Measurements from ENCODE around the gene C1orf50.

Gene C1orf50

DNA sequence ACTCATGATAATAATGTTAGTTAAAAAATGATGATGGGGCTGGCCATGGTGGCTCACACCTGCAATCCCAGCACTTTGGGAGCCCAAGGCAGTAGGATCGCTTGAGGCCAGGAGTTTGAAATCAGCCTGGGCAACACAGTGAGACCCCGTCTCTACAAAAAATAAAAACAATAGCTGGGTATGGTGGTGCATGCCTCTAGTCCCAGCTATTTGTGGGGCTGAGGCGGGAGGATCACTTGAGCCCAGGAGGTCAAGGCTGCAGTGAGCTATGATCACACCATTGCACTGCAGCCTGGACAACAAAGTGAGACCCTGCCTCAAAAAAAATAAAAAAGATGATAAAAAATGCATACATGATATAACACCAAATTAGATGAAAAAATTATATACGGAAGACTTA lies 5.5 kb upstream of the C1orf50 start:
- TF ChIP-seq ARNTL (CRISPR knock-in tag; IDR thresholded peaks at IDR 0.05; ENCODE audit: borderline replicate concordance, low read depth) (no peak), ZNF8 (CRISPR knock-in tag; IDR thresholded peaks at IDR 0.05) (no peak), BACH2 (CRISPR knock-in tag; IDR thresholded peaks at IDR 0.05; ENCODE audit: borderline replicate concordance) (no peak), CSDC2 (CRISPR knock-in tag; IDR thresholded peaks at IDR 0.05) (no peak), TCF4 (CRISPR knock-in tag; IDR thresholded peaks at IDR 0.05; ENCODE audit: borderline replicate concordance) (no peak), OSR1 (CRISPR knock-in tag; IDR thresholded peaks at IDR 0.05) (no peak), ESRRG (CRISPR knock-in tag; IDR thresholded peaks at IDR 0.05) (no peak), TOX (CRISPR knock-in tag; IDR thresholded peaks at IDR 0.05; ENCODE audit: borderline replicate concordance) (no peak), PPARA (CRISPR knock-in tag; IDR thresholded peaks at IDR 0.05; ENCODE audit: borderline replicate concordance) (no peak), ZFP3 (CRISPR knock-in tag; IDR thresholded peaks at IDR 0.05) (no peak), ZNF70 (CRISPR knock-in tag; IDR thresholded peaks at IDR 0.05) (no peak)
- TF ChIP-seq, protein P1, sequence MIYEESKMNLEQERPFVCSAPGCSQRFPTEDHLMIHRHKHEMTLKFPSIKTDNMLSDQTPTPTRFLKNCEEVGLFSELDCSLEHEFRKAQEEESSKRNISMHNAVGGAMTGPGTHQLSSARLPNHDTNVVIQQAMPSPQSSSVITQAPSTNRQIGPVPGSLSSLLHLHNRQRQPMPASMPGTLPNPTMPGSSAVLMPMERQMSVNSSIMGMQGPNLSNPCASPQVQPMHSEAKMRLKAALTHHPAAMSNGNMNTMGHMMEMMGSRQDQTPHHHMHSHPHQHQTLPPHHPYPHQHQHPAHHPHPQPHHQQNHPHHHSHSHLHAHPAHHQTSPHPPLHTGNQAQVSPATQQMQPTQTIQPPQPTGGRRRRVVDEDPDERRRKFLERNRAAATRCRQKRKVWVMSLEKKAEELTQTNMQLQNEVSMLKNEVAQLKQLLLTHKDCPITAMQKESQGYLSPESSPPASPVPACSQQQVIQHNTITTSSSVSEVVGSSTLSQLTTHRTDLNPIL (CRISPR knock-in tag; IDR thresholded peaks at IDR 0.05; ENCODE audit: low read depth): no peak
- TF ChIP-seq, protein P2, sequence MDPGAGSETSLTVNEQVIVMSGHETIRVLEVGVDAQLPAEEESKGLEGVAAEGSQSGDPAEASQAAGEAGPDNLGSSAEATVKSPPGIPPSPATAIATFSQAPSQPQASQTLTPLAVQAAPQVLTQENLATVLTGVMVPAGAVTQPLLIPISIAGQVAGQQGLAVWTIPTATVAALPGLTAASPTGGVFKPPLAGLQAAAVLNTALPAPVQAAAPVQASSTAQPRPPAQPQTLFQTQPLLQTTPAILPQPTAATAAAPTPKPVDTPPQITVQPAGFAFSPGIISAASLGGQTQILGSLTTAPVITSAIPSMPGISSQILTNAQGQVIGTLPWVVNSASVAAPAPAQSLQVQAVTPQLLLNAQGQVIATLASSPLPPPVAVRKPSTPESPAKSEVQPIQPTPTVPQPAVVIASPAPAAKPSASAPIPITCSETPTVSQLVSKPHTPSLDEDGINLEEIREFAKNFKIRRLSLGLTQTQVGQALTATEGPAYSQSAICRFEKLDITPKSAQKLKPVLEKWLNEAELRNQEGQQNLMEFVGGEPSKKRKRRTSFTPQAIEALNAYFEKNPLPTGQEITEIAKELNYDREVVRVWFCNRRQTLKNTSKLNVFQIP (CRISPR knock-in tag; IDR thresholded peaks at IDR 0.05; ENCODE audit: borderline replicate concordance, low read depth): no peak
- no peak for ATAC-seq

DNA sequence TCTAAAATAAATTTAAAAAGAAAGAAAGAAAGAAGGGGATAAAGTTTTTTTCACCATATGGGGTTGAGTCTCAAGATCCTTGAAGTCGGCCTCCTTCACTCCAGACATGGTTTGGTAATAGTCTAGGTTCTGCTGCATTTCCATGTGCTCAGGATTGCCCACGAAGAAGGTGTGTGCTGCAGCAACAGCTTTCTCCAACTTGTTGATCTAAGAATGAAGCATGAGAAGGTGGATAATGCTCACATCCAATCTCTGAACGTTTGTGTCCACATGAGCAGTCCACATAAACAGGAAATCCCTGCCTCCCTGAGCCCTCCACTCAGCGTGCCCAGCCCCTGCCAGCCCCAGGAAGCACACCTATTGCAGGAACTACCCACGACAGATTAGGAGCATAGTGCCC lies 4.8 kb upstream of the C1orf50 start:
- no peak for ATAC-seq
- TF ChIP-seq OSR1 (CRISPR knock-in tag; IDR thresholded peaks at IDR 0.05) (no peak), RARB (CRISPR knock-in tag; IDR thresholded peaks at IDR 0.05) (no peak), ARNTL (CRISPR knock-in tag; IDR thresholded peaks at IDR 0.05; ENCODE audit: borderline replicate concordance, low read depth) (no peak), CSDC2 (CRISPR knock-in tag; IDR thresholded peaks at IDR 0.05) (no peak), TCF4 (CRISPR knock-in tag; IDR thresholded peaks at IDR 0.05; ENCODE audit: borderline replicate concordance) (no peak), ESRRG (CRISPR knock-in tag; IDR thresholded peaks at IDR 0.05) (no peak), ZC3H10 (CRISPR knock-in tag; IDR thresholded peaks at IDR 0.05) (no peak), BACH2 (CRISPR knock-in tag; IDR thresholded peaks at IDR 0.05; ENCODE audit: borderline replicate concordance) (no peak), ZNF8 (CRISPR knock-in tag; IDR thresholded peaks at IDR 0.05) (no peak), GLIS3 (CRISPR knock-in tag; IDR thresholded peaks at IDR 0.05) (no peak), ZFP3 (CRISPR knock-in tag; IDR thresholded peaks at IDR 0.05) (no peak), ZFP30 (CRISPR knock-in tag; IDR thresholded peaks at IDR 0.05) (no peak), ISL1 (CRISPR knock-in tag; IDR thresholded peaks at IDR 0.05) (no peak)
- TF ChIP-seq, protein P3, sequence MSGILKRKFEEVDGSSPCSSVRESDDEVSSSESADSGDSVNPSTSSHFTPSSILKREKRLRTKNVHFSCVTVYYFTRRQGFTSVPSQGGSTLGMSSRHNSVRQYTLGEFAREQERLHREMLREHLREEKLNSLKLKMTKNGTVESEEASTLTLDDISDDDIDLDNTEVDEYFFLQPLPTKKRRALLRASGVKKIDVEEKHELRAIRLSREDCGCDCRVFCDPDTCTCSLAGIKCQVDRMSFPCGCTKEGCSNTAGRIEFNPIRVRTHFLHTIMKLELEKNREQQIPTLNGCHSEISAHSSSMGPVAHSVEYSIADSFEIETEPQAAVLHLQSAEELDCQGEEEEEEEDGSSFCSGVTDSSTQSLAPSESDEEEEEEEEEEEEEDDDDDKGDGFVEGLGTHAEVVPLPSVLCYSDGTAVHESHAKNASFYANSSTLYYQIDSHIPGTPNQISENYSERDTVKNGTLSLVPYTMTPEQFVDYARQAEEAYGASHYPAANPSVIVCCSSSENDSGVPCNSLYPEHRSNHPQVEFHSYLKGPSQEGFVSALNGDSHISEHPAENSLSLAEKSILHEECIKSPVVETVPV (CRISPR knock-in tag; IDR thresholded peaks at IDR 0.05): no peak
- TF ChIP-seq, protein P4, sequence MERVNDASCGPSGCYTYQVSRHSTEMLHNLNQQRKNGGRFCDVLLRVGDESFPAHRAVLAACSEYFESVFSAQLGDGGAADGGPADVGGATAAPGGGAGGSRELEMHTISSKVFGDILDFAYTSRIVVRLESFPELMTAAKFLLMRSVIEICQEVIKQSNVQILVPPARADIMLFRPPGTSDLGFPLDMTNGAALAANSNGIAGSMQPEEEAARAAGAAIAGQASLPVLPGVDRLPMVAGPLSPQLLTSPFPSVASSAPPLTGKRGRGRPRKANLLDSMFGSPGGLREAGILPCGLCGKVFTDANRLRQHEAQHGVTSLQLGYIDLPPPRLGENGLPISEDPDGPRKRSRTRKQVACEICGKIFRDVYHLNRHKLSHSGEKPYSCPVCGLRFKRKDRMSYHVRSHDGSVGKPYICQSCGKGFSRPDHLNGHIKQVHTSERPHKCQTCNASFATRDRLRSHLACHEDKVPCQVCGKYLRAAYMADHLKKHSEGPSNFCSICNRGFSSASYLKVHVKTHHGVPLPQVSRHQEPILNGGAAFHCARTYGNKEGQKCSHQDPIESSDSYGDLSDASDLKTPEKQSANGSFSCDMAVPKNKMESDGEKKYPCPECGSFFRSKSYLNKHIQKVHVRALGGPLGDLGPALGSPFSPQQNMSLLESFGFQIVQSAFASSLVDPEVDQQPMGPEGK (CRISPR knock-in tag; IDR thresholded peaks at IDR 0.05; ENCODE audit: borderline replicate concordance): no peak
- TF ChIP-seq, protein P5, sequence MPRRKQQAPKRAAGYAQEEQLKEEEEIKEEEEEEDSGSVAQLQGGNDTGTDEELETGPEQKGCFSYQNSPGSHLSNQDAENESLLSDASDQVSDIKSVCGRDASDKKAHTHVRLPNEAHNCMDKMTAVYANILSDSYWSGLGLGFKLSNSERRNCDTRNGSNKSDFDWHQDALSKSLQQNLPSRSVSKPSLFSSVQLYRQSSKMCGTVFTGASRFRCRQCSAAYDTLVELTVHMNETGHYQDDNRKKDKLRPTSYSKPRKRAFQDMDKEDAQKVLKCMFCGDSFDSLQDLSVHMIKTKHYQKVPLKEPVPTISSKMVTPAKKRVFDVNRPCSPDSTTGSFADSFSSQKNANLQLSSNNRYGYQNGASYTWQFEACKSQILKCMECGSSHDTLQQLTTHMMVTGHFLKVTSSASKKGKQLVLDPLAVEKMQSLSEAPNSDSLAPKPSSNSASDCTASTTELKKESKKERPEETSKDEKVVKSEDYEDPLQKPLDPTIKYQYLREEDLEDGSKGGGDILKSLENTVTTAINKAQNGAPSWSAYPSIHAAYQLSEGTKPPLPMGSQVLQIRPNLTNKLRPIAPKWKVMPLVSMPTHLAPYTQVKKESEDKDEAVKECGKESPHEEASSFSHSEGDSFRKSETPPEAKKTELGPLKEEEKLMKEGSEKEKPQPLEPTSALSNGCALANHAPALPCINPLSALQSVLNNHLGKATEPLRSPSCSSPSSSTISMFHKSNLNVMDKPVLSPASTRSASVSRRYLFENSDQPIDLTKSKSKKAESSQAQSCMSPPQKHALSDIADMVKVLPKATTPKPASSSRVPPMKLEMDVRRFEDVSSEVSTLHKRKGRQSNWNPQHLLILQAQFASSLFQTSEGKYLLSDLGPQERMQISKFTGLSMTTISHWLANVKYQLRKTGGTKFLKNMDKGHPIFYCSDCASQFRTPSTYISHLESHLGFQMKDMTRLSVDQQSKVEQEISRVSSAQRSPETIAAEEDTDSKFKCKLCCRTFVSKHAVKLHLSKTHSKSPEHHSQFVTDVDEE (CRISPR knock-in tag; IDR thresholded peaks at IDR 0.05): no peak

DNA sequence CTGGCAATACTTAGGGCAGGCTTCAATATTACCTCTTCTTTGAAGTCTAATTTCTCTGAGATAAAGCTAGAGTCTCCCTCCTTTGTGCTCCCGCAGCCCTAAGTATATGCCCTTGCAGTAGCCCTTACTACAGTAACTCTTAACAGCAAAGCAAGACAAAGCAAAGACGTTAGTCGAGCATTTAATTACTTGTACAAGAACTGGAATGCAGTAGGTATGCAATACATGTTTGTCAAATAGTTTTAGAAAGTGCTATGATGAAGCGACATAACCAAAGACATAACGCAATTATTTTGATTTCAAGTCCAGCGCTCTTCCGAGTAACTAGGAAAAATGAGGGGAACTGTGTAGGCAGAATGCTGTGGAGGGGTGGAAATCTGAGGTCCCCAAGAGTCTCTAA lies 1.8 kb upstream of the C1orf50 start:
- no peak for ATAC-seq
- no peak for TF ChIP-seq ZNF8 (CRISPR knock-in tag; IDR thresholded peaks at IDR 0.05)
- no peak for TF ChIP-seq ZNF70 (CRISPR knock-in tag; IDR thresholded peaks at IDR 0.05)
- TF ChIP-seq, protein P4 (CRISPR knock-in tag; IDR thresholded peaks at IDR 0.05; ENCODE audit: borderline replicate concordance): no peak
- TF ChIP-seq, protein P2 (CRISPR knock-in tag; IDR thresholded peaks at IDR 0.05; ENCODE audit: borderline replicate concordance, low read depth): no peak
- no peak for TF ChIP-seq ESRRG (CRISPR knock-in tag; IDR thresholded peaks at IDR 0.05)
- no peak for TF ChIP-seq BACH2 (CRISPR knock-in tag; IDR thresholded peaks at IDR 0.05; ENCODE audit: borderline replicate concordance)
- TF ChIP-seq, protein P5 (CRISPR knock-in tag; IDR thresholded peaks at IDR 0.05): no peak
- no peak for TF ChIP-seq RARB (CRISPR knock-in tag; IDR thresholded peaks at IDR 0.05)
